Astrocyte (in vitro differentiated cells and primary cell): Measurements from ENCODE around the gene PTPRT.

ENCODE experiments used
- EZH2 ChIP-seq: IDR thresholded peaks from 2 replicates; pipeline ENCODE4 v1.6.1; 2012; ENCODE audit warnings: mild to moderate bottlenecking, low read length, inconsistent platforms; ENCODE audit not compliant: insufficient read depth
- TF ChIP-seq, protein P1 (sequence below): IDR thresholded peaks from 2 replicates; pipeline ENCODE4 v1.5.1; 2011; ENCODE audit warnings: low read depth, mild to moderate bottlenecking, inconsistent platforms, low read length, moderate library complexity; ENCODE audit not compliant: insufficient read depth

- TF ChIP-seq, protein P1, sequence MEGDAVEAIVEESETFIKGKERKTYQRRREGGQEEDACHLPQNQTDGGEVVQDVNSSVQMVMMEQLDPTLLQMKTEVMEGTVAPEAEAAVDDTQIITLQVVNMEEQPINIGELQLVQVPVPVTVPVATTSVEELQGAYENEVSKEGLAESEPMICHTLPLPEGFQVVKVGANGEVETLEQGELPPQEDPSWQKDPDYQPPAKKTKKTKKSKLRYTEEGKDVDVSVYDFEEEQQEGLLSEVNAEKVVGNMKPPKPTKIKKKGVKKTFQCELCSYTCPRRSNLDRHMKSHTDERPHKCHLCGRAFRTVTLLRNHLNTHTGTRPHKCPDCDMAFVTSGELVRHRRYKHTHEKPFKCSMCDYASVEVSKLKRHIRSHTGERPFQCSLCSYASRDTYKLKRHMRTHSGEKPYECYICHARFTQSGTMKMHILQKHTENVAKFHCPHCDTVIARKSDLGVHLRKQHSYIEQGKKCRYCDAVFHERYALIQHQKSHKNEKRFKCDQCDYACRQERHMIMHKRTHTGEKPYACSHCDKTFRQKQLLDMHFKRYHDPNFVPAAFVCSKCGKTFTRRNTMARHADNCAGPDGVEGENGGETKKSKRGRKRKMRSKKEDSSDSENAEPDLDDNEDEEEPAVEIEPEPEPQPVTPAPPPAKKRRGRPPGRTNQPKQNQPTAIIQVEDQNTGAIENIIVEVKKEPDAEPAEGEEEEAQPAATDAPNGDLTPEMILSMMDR: no peak
- no peak for TF ChIP-seq EZH2
These were observed 401.0 kb downstream of the PTPRT start for GRCh38 chr20:42788707-42789106.
